Activated CD8-positive, alpha-beta memory T cell treated with anti-CD3 and anti-CD28 coated beads for 24 hours (primary cell): ENCODE measurements around the gene SCRT2.
"Not testable (repeated sequence)": the region's sequence is repeated elsewhere in the genome, so short reads cannot be mapped to it uniquely, and the experiment has no call there.

Experiments used
- DNase-seq: peaks from one replicate; pipeline ENCODE4 v3.0.0-alpha.2; 2020

SCRT2 gene

DNA sequence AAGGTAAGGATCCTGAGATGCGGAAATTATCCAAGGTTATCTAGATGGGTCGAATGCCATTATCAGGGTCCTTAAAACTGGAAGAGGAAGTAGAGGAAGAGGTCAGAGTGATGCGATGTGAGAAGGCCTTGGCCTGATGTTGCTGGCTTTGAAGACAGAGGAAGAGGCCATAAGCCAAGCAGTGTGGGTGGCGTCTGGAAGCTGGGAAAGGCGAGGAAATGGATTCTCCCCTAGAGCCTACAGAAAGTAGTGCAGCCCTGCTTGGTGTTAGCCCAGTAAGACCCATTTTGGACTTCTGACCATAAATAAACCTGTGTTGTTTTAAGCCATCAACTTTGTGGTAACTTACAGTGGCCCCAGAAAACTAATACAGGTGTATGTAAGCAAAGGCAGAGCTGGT lies 24.6 kb downstream of the SCRT2 start:
- no peak for DNase-seq

DNA sequence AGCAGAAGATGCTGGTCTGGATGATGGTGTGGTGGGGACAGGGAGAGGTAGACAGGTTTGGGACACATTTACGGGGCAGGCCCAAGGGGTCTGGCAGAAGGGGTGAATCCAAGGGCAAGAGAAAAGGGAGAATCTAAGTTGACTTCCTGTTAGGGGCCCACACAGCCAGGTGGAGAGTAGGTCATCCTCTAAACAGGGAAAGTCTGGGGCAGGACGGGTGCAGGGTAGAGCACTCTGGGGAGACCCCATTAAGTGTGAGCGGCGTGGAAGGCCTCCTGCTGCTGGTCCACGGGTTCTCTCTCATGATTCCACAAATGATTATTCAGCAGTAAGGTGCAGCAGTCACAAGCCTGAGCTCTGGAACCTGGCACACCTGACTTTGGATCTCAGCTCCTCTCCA lies 25.3 kb downstream of the SCRT2 start:
- no peak for DNase-seq

DNA sequence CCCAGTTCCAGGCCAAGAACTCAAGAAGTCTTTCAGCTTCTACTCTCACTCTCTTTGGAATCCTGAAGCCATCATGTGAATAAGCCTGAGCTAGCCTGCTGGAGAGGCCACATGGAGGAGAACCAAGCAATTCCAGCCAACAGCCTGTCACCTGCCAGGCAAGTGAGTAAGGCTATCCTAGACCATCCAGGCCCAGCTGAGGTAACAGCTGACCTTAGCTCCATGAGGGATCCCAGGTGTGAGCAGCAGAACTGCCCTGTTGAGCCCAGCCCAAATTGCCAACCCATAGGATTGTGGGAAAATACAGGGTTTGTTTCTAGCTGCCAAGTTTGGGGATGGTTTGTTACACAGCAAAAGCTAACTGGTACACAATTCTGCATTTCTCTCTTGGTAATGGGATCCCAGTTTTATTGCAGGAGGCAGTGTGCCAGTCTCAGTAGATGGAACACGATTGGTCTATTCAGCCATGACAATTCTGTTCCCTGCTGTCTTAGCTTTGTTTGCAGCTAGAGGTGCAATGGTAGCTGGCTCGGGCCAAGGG lies 28.1 kb downstream of the SCRT2 start:
- no peak for DNase-seq

DNA sequence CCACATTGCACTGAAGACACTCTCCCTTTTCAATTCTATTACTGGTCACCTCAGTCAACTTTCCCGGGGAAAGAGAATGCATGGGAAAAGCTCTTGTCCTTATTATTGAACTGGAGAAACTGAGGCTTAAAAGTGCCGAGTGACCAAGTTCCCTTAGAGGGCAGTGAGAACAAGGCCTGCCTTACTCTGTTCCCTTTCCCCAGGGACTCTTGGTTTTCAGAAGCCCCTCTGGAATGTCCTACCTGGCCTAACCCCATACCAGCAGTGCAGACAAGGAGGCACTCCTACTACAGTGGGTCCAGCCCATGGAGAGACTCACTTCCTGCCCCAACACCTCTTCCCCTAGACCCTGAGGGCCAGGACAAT lies 28.8 kb downstream of the SCRT2 start:
- DNase-seq: no peak

DNA sequence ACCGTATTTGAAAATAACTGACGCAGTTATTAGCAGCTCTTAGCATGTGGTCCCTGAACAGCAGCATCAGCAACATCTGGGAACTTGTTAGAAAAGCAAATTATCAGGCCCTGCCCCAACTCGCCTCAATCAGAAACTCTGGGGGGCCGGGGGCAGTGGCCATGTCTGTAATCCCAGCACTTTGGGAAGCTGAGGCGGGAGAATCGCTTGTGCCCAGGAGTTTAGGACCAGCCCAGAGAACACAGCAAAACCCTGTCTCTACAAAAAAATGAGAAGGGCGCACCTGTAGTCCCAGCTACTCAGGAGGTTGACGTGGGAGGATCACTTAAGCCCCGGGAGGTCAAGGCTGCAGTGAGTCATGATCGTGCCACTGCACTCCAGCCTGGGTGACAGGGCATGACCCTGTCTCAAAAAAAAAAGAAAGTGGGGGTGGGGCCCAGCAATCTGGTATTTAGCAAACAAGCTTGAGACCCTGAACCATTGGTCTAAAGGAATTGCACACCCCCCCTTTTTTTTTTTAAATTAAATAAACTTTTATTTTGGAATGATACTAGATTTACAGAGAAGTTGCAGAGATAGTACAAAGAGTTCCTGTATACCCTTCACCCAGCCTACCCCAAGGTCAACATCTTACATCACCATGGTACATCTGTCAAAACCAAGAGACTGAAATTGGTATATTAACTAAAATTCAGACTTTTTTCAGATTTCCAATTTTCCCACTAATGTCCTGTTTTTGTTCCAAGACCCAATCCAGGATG lies 29.3 kb downstream of the SCRT2 start:
- no peak for DNase-seq

DNA sequence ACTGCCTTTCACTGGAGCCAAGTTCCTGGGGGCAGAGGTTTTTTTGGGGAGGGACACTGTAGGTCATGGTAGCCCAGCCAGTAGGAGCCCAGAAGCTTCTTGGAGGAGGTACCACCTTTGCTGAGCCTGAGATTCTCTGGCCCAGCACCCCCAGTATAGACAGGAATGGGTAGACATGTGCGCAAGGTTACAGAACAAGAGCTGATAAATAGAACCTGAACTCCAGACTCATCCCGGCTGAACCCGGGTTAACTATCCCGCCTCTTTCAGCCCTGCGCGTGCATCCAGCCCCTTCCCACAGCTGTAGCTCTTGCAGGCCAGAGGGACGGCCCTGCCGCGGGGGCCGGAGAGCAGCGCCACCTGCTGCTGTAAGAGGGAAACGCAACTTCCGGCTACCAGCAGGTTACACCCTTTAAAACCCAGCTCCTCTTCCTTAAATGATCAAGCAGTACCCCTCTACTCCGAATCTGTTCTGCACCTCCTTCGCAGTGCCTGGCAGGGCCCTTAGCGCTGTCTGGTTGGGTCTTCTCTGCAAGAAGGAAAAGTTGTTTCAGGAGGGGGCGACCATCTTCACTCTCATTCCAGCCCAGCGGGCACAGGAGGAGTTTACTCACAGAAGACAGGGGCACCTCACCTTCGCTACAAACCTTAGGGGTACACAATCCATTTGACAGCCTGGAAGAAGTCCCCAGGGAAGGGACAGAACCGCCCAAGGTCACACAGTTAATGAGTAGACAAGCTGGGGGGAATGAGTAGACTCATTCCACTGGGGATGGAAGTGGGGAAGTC lies 30.1 kb downstream of the SCRT2 start:
- peak; percentile 88 for DNase-seq

DNA sequence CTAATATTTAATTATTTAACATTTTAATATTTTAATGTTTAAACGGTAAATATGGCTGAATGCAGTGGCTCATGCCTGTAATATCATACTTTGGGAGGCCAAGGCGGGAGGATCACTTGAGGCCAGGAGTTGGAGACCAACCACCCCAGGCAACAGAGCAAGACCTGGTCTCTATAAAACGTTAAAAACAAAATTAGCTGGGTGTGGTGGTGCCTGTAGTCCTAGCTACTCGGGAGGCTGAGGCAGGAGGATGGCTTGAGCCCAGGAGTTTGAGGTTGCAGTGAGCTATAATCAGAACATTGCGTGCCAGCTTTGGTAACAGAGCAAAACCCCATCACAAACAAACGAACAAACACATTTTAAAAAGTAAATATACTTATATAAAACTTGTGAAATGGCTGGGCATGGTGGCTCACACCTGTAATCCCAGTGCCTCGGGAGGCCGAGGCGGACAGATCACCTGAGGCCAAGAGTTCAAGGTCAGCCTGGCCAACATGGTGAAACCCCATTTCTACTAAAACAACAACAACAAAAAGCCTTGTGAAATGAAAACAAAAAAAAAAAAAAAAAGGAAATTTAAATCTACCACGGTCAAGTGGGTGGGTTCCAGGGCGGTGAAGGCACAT lies 30.8 kb downstream of the SCRT2 start:
- no peak for DNase-seq

DNA sequence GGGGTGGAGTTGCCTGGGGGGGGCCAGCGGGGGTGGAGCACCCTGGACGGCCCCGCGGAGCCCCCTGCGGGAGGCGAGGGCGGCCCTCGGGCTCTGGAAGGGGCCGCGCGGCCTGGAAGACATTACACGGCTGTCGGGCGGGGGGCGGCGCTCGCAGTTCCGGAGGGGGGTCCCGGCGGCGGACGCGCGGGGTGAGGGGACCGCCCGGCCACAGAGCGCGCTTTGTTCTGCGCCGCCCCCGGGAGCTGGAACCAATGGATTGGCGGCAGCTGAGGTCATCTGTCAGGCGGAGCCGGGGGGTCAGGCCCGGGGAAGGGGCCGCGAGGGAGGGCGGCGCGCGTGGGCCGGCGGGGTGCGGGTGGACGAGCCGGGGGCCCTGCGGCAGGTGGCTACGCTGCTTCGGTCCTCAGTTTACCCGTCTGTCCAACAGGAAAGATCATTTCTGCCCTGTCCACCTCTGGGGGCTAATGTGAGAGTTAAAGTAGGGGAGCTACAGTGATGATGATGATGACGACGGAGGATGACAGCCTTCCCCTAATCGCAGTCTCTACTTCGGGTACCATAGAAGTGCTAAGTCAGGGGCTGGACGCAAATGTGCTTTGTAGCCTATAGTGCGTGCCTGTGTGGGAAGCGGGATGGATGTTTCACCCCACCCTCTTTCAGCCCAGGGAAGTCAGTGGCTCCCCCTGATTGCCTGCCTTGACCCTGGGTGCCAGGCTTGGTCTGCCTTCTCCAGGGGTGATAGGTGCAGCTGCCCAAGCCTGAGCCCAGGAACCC lies 33.0 kb downstream of the SCRT2 start:
- DNase-seq: no peak

DNA sequence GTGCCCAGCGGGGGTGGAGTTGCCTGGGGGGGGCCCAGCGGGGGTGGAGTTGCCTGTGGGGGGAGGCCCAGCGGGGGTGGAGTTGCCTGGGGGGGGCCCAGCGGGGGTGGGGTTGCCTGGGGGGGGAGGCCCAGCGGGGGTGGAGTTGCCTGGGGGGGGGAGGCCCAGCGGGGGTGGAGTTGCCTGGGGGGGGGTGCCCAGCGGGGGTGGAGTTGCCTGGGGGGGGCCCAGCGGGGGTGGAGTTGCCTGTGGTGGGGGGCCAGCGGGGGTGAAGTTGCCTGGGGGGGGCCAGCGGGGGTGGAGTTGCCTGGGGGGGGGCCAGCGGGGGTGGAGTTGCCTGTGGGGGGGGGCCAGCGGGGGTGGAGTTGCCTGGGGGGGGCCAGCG lies 33.6 kb downstream of the SCRT2 start:
- not testable (repeated sequence) for DNase-seq

DNA sequence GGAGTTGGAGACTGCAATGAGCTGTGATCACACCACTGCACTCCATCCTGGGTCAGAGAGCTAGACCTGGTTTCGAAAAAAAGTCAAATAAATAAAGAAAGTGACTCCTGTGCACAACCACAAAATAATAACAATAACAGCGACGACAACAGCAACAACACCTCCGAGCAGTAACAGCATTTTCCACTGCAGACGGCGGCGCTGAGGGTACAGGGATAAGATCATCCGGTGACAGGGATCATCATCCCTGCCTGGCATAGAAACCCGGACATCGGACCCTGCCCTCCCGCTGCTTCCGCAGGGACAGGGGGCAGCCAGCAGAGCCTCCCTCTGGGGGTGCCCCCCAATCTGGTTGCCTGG lies 34.1 kb downstream of the SCRT2 start:
- no peak for DNase-seq

DNA sequence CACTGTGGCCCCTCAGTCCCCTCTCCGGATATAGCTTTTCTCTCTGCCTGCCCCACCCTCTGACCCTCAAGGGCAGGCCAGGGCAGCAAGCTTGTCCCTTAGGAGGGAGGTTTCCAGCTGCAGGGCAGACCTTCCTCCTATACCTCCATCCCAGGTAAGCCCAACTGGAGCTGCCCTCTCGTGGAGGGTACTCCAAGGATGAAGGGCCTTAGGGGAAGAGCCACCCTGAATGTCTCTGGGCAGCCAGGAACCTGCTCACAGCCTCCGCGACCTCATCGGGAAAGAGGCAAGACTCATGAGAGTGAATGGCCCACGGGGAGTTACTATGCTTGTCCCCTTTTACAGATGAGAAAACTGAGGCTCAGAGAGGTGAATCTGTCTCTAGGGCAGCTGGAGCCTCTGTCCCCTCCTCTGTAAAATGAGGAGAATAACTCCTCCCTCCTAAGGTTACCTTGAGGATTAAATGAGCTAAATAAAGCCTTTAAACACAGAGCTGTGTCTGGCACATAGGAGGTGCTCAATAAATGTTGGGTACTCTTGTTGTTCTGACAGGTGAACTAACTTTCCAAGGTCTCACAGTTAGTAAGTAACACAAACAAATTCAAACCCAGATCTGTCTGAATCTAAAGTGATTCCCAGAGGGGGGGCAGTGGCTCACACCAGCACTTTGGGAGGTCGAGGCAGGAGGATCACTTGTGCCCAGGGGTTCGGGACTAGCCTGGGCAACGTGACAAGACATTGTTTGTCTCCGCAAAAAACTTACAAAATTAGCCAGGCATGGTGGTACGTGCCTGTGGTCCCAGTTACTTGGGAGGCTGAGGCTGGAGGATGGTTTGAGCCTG lies 34.7 kb downstream of the SCRT2 start:
- DNase-seq: no peak

DNA sequence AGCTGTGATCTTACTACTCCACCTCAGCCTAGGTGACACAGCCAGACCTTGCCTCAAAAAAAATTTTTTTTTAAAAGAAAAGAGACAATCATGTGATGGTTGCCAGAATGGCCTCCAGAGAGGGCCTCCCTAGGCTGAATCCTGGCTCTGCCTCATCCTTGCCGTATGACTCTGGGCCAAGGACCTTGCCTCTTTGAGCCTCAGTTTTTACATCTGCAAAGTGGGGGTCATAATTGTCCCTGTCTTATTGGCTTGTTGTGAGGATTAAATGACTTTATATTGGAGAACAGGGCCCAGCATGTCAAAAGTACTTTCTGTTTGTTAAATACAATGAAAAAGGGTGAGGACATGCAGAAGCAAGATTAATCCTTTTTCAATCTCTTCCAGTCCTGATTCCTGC lies 37.0 kb downstream of the SCRT2 start:
- DNase-seq: no peak

DNA sequence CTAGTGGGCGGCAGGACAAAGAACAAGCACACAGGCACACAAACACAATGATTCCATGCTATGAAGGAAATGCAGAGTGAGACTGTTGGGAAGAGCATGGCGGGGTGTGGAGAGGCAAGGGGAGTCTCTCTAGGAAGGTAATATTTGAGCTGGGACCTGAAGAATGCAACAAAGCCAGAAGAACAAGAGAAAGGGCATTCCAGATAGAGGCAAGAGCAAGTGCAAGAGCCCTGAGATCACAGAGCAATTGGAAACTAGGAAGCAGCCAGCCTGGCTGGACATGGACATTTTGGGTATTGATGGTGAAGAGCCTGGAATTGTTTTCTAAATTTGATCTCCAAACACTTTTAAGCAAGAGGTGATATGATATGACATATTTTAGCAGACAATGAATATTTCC lies 38.0 kb downstream of the SCRT2 start:
- no peak for DNase-seq

DNA sequence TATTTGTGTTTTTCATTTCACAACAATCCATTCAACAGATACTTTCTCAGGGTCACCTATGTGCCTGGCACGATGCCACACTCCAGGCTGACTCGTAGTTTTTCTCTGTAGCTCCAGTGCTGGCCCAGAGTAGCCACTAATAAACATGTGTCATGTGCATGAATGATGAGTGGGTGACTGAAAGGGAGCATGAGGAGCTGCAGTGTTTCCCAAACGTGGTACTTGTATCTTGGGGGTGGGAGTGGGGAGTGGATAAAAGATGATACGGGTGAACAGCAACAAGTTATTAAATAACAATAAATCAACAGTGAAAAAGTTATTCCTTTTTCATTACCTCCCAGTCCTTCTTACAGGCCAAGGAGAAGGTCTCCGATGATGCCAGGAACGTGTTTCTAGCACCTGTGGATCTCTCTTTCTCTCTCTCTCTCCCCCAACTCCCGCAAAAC lies 39.7 kb downstream of the SCRT2 start:
- DNase-seq: no peak

DNA sequence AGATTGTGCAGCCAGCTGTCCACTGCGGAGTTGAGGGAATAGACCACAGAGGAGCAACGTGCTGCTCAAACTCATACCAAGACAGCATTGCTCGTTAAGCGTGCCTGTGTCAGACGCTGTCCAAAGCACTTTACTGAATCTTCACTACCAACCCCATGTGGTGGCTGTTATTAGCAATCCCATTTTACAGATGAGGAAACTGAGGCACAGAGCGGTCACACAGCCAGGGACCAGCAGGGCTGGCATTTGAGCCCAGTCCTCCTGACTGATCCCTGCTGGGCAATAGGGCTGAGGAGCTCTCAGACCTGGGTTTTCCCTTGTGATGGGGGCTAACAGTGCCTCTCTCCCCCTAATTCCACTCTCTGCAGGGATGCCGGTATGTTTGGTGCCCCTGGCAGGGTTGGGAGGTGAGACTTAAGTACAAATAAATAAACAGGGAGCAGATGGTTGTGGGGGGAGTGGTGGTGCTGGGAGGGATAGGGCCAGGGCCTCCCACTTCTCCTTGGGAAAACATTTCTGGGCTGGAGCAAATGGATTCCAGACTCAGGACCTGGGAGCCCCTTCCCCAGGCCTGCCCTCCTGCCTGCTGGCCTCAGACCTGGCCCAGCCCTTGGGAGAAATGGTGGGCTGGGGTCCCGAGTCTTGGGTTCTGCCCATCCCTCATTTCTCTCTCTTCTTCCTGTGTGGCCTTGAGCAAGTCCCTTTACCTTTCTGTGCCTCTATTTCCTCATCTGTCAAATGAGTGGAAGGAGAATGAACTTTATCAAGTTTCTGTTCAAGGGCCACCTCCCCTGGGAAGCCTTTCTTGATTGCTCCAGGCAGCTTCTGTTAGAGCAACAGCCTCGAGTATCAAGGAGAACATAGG lies 40.3 kb downstream of the SCRT2 start:
- no peak for DNase-seq

DNA sequence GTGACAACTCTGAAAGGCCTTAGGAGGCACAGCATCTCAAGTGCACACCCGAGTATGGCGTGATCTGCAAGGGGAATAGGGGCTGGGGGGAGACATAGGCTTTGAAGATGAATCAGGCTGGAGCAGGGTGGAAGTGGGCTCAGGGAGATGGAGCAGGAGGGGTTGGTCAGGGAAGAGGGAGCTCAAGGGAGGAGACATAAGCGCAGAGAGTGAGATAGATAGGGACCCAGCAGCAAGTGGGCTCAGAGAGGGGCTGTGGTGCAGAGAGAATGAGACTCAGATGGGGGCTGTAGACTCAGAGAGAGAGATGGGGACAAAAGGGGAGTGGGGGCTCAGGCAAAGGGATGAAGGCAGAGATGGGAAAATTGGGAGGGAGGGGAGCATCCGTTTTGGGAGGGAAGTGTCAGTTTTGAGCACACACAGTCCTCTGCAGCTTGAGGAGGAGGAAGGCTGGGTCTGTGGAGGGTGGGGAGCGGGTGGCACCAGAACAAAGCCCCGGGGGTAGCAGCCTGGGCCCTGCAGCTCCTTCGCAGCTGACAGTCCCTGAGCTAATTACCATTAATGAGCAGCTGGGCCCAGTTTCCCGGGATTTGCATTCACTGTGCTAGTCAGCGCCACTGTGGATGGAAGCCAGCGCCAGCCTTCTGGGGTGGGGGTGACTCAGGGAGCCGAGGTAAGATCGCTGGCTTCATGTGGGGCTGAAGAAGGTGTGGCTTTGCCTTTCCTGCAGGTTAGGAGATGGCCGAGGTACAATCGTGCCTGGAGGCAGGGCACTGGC lies 41.3 kb downstream of the SCRT2 start:
- DNase-seq: no peak

DNA sequence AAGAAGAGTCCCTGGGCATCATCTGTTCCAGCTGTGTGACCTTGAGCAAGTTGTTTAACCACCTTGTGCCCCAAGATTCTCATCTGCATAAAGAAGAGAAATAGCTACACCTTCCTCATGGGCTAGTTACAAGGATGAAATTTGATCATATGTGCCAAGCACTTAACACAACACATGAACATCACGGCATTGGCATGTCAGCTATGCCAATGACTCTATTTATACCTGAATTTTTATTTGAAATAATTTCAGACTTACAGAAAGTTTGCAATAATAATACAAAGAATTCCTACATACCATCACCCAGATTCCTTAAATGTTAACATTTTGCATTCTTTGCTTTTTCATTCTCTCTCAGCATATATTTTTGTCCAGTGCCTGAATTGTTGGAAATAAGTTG lies 44.5 kb downstream of the SCRT2 start:
- no peak for DNase-seq

DNA sequence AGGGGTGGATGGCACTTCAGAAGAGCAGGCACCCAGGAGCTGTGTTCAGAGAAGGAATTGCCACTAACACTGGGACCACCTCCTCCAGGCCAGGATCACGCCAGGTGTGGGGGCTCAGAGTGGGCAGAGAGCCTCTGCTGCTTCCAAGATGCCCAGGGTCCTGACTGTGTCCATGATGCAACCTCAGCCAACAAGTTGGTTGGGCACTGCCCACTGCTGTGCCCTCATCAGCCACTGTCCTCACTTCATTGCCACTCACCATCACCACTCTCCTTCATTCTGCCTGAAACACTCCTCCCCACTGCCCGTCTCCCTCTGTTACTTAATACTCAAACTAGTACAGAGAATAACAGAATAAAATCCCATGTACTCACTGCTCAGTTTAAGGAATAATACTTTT lies 49.0 kb downstream of the SCRT2 start:
- no peak for DNase-seq

DNA sequence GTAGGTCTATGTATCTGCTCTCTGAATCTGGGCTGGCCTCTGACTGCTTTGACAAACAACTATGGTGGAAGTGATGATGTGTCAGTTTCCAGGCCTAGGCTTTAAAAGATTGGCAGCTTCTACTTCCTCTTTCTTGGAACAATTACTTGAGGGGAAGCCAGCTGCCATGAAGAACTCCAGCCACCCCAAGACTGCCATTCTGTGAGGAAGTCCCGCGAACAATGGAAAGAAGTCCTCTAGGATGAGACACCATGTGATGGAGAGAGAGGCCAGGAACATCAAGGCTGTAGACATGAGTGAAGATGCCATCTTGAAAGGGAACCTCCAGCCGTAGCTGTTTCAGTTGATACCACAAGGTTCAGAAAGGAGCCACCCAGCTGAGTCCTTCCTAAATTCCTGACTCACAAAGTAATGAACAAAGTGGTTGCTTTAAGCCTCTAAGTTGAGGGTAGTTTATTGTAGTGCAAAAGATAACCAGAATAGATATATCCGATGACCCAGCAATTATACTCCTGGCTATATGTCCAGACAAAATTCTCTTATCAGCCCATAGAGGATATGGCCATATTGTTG lies 50.2 kb downstream of the SCRT2 start:
- no peak for DNase-seq

DNA sequence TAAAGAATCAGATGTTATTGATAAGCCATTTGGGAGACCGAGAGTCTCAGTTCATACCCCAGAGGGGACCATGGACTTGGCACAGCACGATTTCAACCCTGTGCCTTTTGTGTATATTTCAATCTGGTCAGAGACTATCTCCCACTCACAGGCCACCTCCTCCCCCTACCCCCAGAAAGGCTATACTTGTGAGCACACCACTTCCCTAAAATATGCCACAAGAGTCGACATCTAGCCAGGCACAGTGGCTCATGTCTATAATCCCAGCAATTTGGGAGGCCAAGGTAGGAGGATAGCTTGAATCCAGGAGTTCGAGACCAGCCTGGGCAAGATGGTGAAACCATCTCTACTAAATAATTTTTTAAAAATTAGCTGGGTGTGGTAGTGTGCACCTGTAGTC lies 51.9 kb downstream of the SCRT2 start:
- no peak for DNase-seq
